ENCODE data around the gene SUOX. TPM values are rescaled to one million over a fixed set of nuclear protein-coding genes. Genes with fewer than 3 reads are reported as not detected.

Gene SUOX
- polyA plus RNA-seq, 1 of the 3 experiments (the other 2 are of a cell fraction), result 23.2 TPM

GRCh38 chr12:56028511-56029165, 31.6 kb downstream of the SUOX start:
- Histone ChIP-seq H3K27ac (ENCODE audit: low read depth in 2 of 2, low read length in 1 of 2) (peak overlapping the region in 1 of 2 experiments; percentile 54; a peak in 1 of 4 replicates), H2AFZ (ENCODE audit: low read depth) (peak overlapping the region; percentile 39; the same call in 1 of the 2 replicates), H3K9ac (no peak overlapping the region), H3K4me3 (ENCODE audit: low read depth in 2 of 2, low read length in 1 of 2) (no peak overlapping the region), H3K27me3 (ENCODE audit: insufficient read depth) (no peaks in the 10 kb centered on the region), H3K79me2 (ENCODE audit: insufficient read depth) (no peaks in the 10 kb centered on the region), H3K36me3 (replicated peaks in 1 of 2; ENCODE audit: control insufficient read depth in 1 of 2, insufficient read depth in 2 of 2, low read length in 1 of 2) (peaks cover 10 to 21% of the 10 kb centered on the region in 2 experiments), H3F3A (replicated peaks; ENCODE audit: insufficient read depth) (peaks cover 15% of the 10 kb centered on the region), H4K20me1 (ENCODE audit: insufficient read depth) (no peaks in the 10 kb centered on the region), H3K4me2 (peak overlapping the region; percentile 46; the same call in 1 of the 2 replicates), H3K9me3 (no peaks in the 10 kb centered on the region), H3K9me2 (no peaks in the 10 kb centered on the region), H3K4me1 (ENCODE audit: control insufficient read depth in 1 of 2, insufficient read depth in 2 of 2, low read depth in 1 of 2, low read length in 1 of 2) (0 out of 4 replicates have a peak, but pooled peaks cover 0 to 8% of the 10 kb centered on the region in 2 experiments)
- TF ChIP-seq ELF1 (IDR thresholded peaks at IDR 0.05), result no peak
- no peak for TF ChIP-seq TAF1 (IDR thresholded peaks at IDR 0.05; ENCODE audit: borderline replicate concordance, low read depth, low read length)
- no peak for TF ChIP-seq SMC3 (IDR thresholded peaks at IDR 0.05; ENCODE audit: low read depth, low read length)
- TF ChIP-seq NRF1 (IDR thresholded peaks at IDR 0.05; ENCODE audit: low read depth, low read length), result no peak
- no peak for TF ChIP-seq TCF12 (IDR thresholded peaks at IDR 0.05)
- TF ChIP-seq RXRA (IDR thresholded peaks at IDR 0.05; ENCODE audit: borderline replicate concordance, low read depth), result no peak
- TF ChIP-seq RFX5 (IDR thresholded peaks at IDR 0.05; ENCODE audit: low read length), result no peak
- no peak for TF ChIP-seq REST (IDR thresholded peaks at IDR 0.05; ENCODE audit: low read depth, low read length)
- no peak for TF ChIP-seq FOXJ3 (CRISPR knock-in tag; IDR thresholded peaks at IDR 0.05)
- TF ChIP-seq EZH2phosphoT487 (IDR thresholded peaks at IDR 0.05; ENCODE audit: borderline replicate concordance, low read depth), result no peak
- no peak for TF ChIP-seq TEAD4 (IDR thresholded peaks at IDR 0.05; ENCODE audit: borderline replicate concordance, insufficient read depth)
- TF ChIP-seq POLR2AphosphoS5 (IDR thresholded peaks at IDR 0.05; ENCODE audit: low read depth, low read length), result no peak
- no peak for TF ChIP-seq USF1 (IDR thresholded peaks at IDR 0.05; ENCODE audit: borderline replicate concordance, low read depth)
- no peak for TF ChIP-seq ZBTB33 (IDR thresholded peaks at IDR 0.05; ENCODE audit: borderline replicate concordance, low read depth)
- 68% methylated on average over 5 of the region's 5 CpGs for whole genome bisulfite sequencing (ENCODE audit: low lambda C conversion rate)
- POLR2A ChIA-PET, result no interaction called here
- no peak for DNase-seq
- CTCF ChIA-PET, result interaction anchor here (0.7 to 11.8 kb wide), 11 partner anchors 8 to 292 kb away, joined by 3 to 183 read pairs (median 6); partner anchors contain the start of genes IKZF4, PA2G4 and SUOX

Measured in SK-N-SH (cell line).